Peyer's patch (tissue), 4 donors: ENCODE measurements around the gene NDUFS4. TPM values are rescaled to one million over a fixed set of nuclear protein-coding genes. Genes with fewer than 3 reads are reported as not detected.

Experiments
- DNase-seq, 3 donors: peaks; one replicate each; pipeline ENCODE4 v3.0.0-alpha.2; 2017 to 2019
- H3K27ac ChIP-seq, 4 donors: fragments of 200-600 bp; sonication (generic); one replicate each; pipeline ENCODE4 v1.5.1; 2016 to 2019
- H3K27me3 ChIP-seq, 2 donors: fragments of 200-600 bp; sonication (generic); one replicate each; pipeline ENCODE4 v1.5.1; 2019
- H3K36me3 ChIP-seq, 3 donors: fragments of 200-600 bp; sonication (generic); one replicate each; pipeline ENCODE4 v1.5.1; 2016 to 2019
- H3K4me1 ChIP-seq, 4 donors: fragments of 200-600 bp; sonication (generic); one replicate each; pipeline ENCODE4 v1.5.1; 2016 to 2019
- H3K4me3 ChIP-seq, 4 donors: fragments of 200-600 bp; sonication (generic); 1 replicate in 3 of 4; 2 replicates in 1 of 4; pipeline ENCODE4 v1.5.1; 2016 to 2019; ENCODE audit warnings: mild to moderate bottlenecking in 1 of 4
- H3K9me3 ChIP-seq, 4 donors: fragments of 200-600 bp; sonication (generic); one replicate each; pipeline ENCODE4 v1.5.1; 2016 to 2019; ENCODE audit warnings: mild to moderate bottlenecking in 1 of 4
- POLR2A ChIP-seq, 2 donors: fragments of 450-650 bp; IDR thresholded peaks; one replicate each; pipeline ENCODE4 v1.5.1; 2017; ENCODE audit warnings: antibody characterized with exemption in 2 of 2, mild to moderate bottlenecking in 2 of 2, moderate library complexity in 2 of 2
- total RNA-seq, 4 donors: library from RNA; depleted of rRNA; stranded (reverse); fragments of >200 nt; gene quantifications; one replicate each; pipeline ENCODE4 v1.1.0, GENCODE V29; 2016
- TF ChIP-seq, protein P1 (sequence below), 6 experiments: fragments of 450-650 bp in 4 of 6; fragments of 200-600 bp in 2 of 6; sonication (generic) in 1 of 6; IDR thresholded peaks; one replicate each; pipeline ENCODE4 v1.5.1; 2017 to 2019; ENCODE audit warnings: antibody characterized with exemption in 6 of 6, mild to moderate bottlenecking in 3 of 6, moderate library complexity in 1 of 6

The NDUFS4 gene
- total RNA-seq, 4 donors from 2014 or later, result 51.3 to 71.4 (median 63.1) TPM

DNA sequence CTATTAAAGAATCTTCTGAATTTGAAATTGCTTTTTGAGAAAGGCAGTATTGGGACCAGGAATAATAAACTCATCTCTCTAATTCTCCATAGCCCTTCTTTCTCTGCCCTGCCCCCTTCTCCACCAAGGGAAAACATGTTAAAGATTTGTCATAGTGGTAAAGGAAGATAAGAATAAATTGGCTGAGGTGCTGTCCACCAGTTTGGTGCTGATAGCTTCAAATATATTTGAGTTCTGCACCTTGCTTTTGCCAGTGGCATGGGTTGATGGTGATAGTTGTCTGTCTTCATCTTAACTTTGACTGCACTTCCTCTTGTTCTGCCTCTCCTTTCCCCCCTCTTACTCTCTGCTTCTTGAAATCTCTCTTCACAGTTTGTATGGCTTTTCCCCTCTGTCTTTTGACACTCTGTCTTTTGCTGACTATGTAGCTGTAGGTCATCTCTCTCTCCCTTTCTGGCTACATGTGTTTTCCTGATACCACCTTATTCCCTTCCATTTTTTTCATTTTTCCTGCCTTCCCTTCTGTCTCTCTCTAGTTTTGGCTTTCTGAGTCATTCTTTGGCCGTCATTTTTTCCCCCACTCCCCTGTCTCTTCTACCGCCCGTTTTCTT, 56.6 kb downstream of the NDUFS4 start:
- Histone ChIP-seq H3K36me3 (no peaks in the 10 kb centered on the region), H3K27me3 (no peaks in the 10 kb centered on the region), H3K9me3 (no peaks in the 10 kb centered on the region), H3K4me3 (no peak overlapping the region), H3K4me1 (no peaks in the 10 kb centered on the region), H3K27ac (no peak overlapping the region)
- DNase-seq, result no peak
- TF ChIP-seq, protein P1, sequence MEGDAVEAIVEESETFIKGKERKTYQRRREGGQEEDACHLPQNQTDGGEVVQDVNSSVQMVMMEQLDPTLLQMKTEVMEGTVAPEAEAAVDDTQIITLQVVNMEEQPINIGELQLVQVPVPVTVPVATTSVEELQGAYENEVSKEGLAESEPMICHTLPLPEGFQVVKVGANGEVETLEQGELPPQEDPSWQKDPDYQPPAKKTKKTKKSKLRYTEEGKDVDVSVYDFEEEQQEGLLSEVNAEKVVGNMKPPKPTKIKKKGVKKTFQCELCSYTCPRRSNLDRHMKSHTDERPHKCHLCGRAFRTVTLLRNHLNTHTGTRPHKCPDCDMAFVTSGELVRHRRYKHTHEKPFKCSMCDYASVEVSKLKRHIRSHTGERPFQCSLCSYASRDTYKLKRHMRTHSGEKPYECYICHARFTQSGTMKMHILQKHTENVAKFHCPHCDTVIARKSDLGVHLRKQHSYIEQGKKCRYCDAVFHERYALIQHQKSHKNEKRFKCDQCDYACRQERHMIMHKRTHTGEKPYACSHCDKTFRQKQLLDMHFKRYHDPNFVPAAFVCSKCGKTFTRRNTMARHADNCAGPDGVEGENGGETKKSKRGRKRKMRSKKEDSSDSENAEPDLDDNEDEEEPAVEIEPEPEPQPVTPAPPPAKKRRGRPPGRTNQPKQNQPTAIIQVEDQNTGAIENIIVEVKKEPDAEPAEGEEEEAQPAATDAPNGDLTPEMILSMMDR (IDR thresholded peaks at IDR 0.05), result no peak

DNA sequence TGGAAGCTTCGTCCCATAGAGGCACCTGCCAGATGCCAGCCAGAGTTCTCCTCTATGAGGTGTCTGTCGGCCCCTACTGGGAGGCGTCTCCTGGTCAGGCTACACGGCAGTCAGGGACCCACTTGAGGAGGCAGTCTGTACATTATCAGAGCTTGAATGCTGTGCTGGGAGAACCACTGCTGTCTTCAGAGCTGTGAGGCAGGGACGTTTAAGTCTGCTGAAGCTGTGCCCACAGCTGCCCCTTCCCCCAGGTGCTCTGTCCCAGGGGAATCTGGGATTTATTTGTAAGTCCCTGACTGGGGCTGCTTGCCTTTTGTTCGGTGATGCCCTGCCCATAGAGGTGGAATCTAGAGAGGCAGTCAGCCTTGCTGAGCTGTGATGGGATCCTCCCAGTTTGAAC, 70.8 kb downstream of the NDUFS4 start:
- H3K27me3 ChIP-seq, result no peaks in the 10 kb centered on the region
- no peak overlapping the region for H3K27ac ChIP-seq
- peaks cover 0 to 5% (median 0%) of the 10 kb centered on the region in 3 donors for H3K36me3 ChIP-seq
- no peak overlapping the region for H3K4me3 ChIP-seq
- TF ChIP-seq, protein P1 (IDR thresholded peaks at IDR 0.05), result no peak
- TF ChIP-seq POLR2A (IDR thresholded peaks at IDR 0.05), result no peak
- no peak for DNase-seq
- H3K4me1 ChIP-seq, result no peaks in the 10 kb centered on the region
- H3K9me3 ChIP-seq, result no peaks in the 10 kb centered on the region

DNA sequence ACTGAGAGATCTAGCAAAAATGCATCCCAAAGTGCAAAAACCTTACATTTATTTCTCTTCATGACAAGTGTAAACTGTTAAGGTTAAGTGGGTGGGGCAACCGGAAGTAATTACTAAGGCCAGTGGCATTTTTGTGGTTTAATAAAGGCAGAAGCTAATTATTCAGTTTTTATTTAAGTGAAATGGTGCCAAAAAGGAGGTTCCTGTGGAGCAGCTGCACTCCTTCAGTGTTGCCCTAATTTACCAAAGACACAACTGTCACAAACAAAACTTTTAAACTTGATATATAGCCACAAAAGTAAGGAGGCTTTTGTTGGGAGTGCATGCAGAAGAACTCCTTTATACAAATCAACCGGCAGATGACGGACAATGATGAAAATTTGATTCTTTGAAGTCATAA, 81.6 kb downstream of the NDUFS4 start:
- Histone ChIP-seq H3K36me3 (peaks cover 0 to 1% (median 0%) of the 10 kb centered on the region in 3 donors), H3K9me3 (no peaks in the 10 kb centered on the region), H3K4me3 (no peak overlapping the region), H3K4me1 (peaks cover 0 to 5% (median 0%) of the 10 kb centered on the region in 4 donors), H3K27me3 (no peaks in the 10 kb centered on the region), H3K27ac (no peak overlapping the region)
- TF ChIP-seq, protein P1 (IDR thresholded peaks at IDR 0.05), result no peak
- TF ChIP-seq POLR2A (IDR thresholded peaks at IDR 0.05), result no peak
- no peak for DNase-seq

DNA sequence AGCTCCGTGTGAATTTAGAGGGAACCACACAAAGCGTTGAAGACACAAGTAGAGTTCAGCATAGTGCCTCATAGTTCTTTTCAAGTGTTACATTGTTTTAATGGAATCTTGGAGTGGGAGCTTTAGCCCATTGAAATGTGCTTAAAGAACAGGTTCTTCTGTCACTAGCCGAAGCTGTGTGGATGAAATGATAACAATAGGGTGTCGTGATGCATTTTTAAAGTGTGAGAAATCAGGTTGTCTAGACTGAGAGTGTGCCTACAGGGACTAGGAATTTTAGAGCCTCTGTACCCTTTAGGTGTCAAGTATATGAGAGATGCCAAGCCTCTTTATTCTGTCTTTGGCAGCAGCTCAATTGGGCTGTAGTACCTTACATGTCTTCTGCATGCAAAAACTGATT, 83.0 kb downstream of the NDUFS4 start:
- peaks cover 0 to 5% (median 0%) of the 10 kb centered on the region in 4 donors for H3K4me1 ChIP-seq
- no peak overlapping the region for H3K27ac ChIP-seq
- H3K36me3 ChIP-seq, result peaks cover 0 to 2% (median 0%) of the 10 kb centered on the region in 3 donors
- DNase-seq, result no peak
- H3K27me3 ChIP-seq, result no peaks in the 10 kb centered on the region
- TF ChIP-seq, protein P1 (IDR thresholded peaks at IDR 0.05), result no peak
- no peak for TF ChIP-seq POLR2A (IDR thresholded peaks at IDR 0.05)
- no peaks in the 10 kb centered on the region for H3K9me3 ChIP-seq
- H3K4me3 ChIP-seq, result no peak overlapping the region

DNA sequence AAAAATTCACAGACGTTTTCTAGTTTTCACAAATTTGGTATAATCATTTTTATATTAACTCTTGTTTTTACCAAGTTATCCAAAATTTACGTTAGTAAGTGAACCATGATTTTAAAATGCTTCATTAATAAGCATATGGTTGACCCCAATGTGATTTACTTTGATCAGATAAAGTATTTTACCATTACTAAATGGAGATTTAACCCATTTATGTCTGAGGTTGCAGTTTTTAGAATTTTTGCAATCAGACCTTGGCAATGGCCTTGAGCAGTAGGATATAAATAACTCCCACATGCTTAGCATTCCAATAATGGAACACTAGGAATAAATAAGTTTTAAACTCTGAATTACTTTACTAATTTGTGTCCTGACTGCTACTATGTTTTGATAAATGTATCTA, 84.6 kb downstream of the NDUFS4 start:
- Histone ChIP-seq H3K27ac (no peak overlapping the region), H3K9me3 (no peaks in the 10 kb centered on the region), H3K4me1 (peaks cover 0 to 5% (median 0%) of the 10 kb centered on the region in 4 donors), H3K27me3 (no peaks in the 10 kb centered on the region), H3K36me3 (peaks cover 0 to 6% (median 0%) of the 10 kb centered on the region in 3 donors), H3K4me3 (no peak overlapping the region)
- no peak for TF ChIP-seq POLR2A (IDR thresholded peaks at IDR 0.05)
- TF ChIP-seq, protein P1 (IDR thresholded peaks at IDR 0.05), result no peak
- no peak for DNase-seq
